ENCODE data around the gene MICAL3.

- TF ChIP-seq CTCF (IDR thresholded peaks at IDR 0.05) (no peak), EP300 (IDR thresholded peaks at IDR 0.05) (no peak)
These were observed 186.0 kb downstream of the MICAL3 start for GRCh38 chr22:17838180-17838865.
